SKM-1 (cell line): ENCODE results near the gene H2BW1.
"Not testable (repeated sequence)": the region's sequence is repeated elsewhere in the genome, so short reads cannot be mapped to it uniquely, and the experiment has no call there.

Experiments used
- DNase-seq: peaks from one replicate; lab custom pipeline; 2025; ENCODE audit not compliant: unreplicated experiment; lab: John Stamatoyannopoulos, UW

H2BW1 gene, protein sequence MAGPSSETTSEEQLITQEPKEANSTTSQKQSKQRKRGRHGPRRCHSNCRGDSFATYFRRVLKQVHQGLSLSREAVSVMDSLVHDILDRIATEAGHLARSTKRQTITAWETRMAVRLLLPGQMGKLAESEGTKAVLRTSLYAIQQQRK

DNA sequence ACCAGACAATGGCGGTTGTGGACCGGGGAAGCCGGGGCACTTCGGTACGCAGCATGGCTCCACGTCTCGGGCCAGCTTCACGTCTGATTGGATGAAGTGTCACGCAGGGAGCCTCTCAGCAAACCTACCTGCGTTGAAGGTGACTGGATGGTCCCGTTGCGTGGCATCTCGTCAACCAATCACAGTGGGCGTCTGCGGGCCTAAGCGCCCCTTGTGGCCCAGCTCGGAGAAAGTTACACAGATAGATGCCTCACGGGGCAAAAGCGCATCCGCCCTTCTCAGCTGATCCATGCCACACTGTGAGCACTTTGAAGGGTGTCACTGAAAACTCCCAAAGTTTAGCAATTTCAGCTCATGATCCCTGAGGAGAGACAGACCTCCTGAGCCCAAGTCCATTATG, at the start of gene H2BW1:
H2BW1 (minus strand) TSS at position 103 of the 400 bp plus-strand sequence. CDS start 132 bp downstream, outside the sequence.
- no peak for DNase-seq

DNA sequence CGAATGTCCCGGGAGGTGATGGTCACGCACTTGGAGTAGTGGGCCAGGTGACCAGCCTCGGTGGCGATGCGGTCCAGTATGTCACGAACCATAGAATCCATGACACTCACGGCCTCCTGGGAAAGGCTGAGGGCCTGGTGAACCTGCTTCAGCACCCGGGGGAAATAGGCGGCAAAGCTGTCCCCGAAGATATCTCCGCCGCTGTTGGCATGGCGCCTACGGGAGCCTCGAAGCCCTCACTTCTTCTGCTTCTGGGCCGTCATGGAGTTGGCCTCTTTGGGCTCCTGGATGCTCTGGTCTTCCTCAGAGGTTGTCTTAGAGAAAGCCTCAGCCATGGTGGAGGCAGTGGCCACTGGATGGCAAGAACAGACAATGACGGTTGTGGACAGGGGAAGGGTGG, 49.1 kb upstream of the H2BW1 start:
- DNase-seq: not testable (repeated sequence)

DNA sequence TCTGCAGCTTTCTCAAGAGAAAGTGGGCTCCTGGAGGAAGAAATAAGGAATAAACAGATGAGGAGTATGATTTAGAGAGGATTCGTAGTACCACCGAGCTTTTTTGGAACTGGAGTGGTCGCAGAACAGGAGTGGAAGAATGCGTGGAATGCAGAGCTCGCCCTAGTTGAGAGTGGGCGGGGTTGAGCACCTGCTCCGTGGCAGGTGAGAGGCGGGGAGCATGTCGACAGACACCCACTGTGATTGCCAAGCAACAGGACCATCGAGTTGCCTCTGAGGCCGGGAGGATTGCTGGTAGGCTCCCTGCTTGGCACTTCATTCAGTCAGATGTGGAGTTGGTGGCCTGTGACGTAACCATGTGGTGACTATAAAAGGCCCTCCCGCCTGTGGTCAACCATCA, 41.4 kb upstream of the H2BW1 start:
- DNase-seq: not testable (repeated sequence)

DNA sequence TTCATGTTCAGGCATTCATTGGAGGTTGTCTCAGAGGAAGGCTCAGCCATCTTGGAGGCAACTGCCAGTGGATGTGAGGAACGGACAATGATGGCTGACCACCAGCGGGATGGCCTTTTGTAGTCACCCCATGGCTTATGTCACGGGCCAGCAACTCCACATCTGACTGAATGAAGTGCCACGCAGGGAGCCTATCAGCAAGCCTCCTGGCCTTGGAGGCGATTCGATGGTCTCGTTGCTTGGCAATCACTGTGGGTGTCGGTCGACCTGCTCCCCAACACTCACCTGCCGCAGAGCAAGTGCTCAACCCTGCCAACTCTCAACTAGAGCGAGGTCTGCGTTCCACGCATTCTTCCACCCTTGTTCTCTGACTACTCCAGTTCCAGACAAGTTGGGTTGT, 33.7 kb upstream of the H2BW1 start:
- no peak for DNase-seq

DNA sequence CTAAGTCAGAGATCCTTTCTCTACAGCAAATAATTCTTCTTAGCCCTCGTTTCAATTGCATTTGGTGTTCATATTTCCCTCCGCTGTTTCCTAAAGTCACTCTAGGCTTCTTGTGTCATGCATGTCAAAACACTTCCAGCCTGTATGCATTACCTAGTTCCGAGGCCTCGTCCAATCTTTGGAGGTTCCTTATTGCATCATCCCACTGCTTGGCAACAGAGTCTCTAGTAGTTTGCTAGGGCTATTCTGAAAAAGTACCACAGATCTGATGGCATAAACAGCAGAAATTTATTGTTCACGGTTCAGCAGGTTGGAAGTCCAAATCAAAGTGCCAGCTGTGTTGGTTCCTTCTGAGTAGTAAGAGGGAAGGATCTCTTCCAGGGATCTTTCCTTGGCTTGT, 32.1 kb upstream of the H2BW1 start:
- no peak for DNase-seq

DNA sequence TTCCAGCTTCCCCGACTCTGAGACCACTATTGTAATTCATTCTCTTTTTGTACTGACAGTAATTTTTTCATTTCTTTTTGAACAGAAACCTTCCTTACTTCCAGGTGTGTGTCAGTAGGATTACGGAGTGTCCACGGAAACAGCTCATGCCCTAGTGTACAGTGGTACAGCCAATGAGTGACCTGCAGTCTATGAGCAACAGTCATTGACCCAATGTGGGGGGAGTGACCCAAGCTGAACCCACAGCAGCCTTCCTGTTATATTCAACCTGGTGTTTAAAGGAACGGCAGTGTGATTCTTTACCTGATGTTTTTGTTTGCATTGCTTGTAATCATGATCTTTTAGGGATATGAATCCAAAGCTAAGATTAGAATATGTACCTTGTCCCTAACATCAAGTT, 27.5 kb upstream of the H2BW1 start:
- DNase-seq: no peak

DNA sequence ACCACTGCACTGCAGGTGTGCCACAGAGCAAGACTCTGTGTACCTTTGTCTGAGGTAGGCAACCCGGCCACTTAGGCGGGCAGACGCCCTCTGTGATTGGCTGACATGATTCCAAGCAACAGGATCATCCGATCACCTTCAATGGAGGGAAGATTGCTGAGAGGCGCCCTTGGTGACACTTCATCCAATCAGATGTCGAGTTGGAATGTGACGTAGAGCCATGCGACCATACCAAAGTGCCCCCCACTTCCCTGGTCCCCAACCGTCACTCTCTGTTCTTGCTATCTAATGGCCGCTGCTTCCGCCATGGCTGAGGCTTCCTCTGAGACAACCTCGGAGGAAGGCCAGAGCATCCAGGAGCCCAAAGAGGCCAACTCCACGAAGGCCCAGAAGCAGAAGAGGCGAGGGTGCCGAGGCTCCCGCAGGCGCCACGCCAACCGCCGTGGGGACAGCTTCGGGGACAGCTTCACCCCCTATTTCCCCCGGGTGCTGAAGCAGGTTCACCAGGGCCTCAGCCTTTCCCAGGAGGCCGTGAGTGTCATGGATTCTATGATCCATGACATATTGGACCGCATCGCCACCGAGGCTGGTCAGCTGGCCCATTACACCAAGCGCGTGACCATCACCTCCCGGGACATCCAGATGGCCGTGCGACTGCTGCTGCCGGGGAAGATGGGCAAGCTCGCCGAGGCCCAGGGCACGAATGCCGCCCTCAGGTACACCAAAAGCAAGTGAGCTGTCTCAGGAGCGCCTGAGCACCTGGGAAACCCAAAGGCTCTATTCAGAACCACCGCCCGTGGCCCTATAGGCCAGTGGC, 26.4 kb upstream of the H2BW1 start, which contains the start of gene H2BW2:
H2BW2 (plus strand) TSS at position 268 of the 817 bp plus-strand sequence; CDS start at position 307, 39 bp downstream.
- no peak for DNase-seq

DNA sequence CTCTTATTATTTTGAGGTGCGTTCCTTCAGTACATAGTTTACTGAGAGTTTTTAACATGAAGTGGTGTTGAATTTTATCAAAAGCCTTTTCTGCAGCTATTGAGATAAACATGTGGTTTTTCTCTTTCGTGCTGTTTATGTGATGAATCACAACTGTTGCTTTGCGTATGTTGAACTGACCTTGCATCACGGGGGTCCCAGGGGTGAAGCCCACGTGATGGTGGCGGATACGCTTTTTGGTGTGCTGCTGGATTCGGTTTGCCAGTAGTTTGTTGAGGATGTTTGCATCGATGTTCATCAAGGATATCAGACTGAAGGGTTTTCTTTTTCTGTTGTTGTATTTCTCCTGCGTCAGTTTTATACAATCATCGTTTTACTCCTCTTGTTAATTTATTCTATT, 4.6 kb upstream of the H2BW1 start:
- no peak for DNase-seq

DNA sequence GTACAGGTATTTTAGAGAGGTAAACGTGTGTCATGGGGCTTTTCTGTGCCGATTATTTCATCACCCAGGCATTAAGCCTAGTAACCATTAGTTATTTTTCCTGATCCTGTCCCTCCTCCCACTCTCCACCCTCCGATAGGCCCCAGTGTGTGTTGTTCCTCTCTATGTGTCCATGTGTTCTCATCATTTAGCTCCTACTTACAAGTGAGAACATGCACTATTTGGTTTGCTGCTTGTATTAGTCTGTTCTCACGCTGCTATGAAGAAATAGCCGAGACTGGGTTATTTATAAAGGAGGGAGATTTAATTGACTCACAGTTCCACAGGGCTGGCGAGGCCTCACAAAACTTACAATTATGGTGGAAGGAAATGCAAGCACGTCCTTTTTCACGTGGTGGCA, 2.1 kb upstream of the H2BW1 start:
- not testable (repeated sequence) for DNase-seq

DNA sequence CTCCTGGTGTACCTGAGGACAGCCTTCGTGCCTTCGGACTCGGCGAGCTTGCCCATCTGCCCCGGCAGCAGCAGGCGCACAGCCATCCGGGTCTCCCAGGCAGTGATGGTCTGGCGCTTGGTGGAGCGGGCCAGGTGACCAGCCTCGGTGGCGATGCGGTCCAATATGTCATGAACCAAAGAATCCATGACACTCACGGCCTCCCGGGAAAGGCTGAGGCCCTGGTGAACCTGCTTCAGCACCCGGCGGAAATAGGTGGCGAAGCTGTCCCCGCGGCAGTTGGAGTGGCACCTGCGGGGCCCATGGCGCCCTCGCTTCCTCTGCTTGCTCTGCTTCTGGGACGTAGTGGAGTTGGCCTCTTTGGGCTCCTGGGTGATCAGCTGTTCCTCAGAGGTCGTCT, 350 bp downstream of the H2BW1 start:
- DNase-seq: no peak

DNA sequence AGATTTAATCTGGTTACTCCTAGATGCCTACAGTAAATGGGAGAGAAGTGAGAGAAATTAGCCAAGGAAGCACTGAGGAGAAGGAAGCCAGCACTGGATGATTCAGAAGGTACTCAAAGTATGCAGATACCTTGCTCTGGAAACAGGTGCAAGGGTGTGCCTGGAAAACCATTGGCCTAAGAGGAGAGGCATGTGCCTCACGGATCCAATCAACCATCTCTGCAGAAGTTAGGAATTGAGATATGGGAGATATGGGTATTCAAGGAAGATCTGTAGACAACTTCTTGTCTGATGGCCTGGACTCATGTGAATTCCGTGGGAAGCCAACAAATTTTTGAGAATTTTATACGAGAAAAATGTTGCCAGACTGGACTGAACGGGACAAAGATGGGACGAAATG, 4.7 kb downstream of the H2BW1 start:
- DNase-seq: no peak

DNA sequence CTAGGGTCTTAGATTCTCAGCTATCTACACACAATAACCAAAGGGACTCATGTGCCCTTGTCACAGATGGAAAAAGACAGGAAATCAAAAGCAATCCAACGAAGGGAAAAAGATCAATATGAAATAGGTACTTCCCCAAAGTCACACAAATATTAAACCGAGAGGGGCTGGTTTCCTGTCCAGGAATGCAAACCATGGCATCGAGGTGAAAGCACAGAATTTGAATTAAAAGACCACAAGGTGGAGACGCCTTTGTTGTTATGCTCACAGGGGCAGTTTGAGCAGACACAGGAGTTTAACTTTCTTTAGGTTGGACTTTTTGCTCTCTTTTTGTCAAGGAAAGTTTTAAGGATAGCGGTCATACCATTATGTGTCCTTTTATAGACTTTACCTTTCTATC, 14.3 kb downstream of the H2BW1 start:
- DNase-seq: no peak

DNA sequence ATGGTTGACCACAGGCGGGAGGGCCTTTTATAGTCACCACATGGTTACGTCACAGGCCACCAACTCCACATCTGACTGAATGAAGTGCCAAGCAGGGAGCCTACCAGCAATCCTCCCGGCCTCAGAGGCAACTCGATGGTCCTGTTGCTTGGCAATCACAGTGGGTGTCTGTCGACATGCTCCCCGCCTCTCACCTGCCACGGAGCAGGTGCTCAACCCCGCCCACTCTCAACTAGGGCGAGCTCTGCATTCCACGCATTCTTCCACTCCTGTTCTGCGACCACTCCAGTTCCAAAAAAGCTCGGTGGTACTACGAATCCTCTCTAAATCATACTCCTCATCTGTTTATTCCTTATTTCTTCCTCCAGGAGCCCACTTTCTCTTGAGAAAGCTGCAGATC, 30.0 kb downstream of the H2BW1 start:
- not testable (repeated sequence) for DNase-seq

DNA sequence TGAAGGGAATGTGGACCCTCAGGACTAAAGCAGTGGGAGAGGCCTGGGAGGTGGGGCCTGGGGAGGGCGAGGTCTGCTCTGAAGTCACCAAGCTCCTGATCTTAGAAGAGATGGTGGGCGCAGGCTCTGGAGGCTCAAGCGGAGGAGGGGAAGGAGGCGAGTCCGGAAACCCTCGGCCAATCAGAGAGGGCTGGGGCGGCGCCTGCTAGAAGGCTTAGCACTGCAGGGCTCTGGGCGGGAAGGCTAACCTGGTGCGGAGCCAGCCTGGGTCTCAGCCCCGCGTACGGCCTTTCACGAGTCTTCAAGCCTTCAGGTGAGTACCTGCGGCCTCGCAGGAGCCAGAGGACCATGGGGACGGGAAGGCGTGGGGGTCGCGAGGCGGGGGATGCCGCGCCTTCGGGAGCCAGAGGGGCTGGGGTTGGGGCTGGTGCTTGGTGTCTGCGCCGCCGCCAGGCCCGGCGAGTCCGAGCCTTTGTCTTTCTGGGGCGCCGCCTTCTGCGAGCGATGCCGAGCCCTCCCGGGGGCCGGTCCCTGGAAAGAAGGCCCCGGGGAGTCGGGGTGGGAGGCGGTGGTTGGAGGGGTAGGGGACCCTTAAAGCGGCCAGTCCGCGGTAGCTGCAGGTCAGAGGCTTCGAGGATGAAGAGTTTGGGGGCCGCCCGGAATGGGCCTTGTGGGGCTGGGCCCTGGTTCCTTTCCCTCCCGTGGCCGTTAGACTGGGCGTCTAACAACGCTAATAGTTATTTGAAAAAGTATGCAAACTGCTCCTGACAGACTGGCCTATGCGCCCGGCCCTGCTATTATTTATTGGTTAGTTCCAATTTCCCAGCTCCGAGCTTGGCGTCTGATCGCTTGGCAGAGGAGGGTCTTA, 50.9 kb downstream of the H2BW1 start, which contains the start of gene TMSB15B:
TMSB15B (plus strand) TSS at position 217 of the 868 bp plus-strand sequence.
- not testable (repeated sequence) for DNase-seq
